ENCODE data around the gene INTS3.

GRCh38 chr1:153741986-153742385 lies 14.1 kb downstream of the INTS3 start:
- no peak for TF ChIP-seq CTCF (IDR thresholded peaks at IDR 0.05; ENCODE audit: extremely low read depth in 1 of 2, insufficient read depth in 1 of 2, low read depth in 1 of 2, low read length in 2 of 2)
- TF ChIP-seq POLR2A (IDR thresholded peaks at IDR 0.05; ENCODE audit: low read depth, low read length) = no peak
- TF ChIP-seq POLR2AphosphoS5 (IDR thresholded peaks at IDR 0.05; ENCODE audit: insufficient read depth, low read depth, low read length) = no peak
- TF ChIP-seq MYC (IDR thresholded peaks at IDR 0.05; ENCODE audit: low read depth, low read length) = no peak
- TF ChIP-seq FOS (IDR thresholded peaks at IDR 0.05; ENCODE audit: borderline replicate concordance, insufficient read depth, low read length) = no peak
